CD1c-positive myeloid dendritic cell (primary cell): ENCODE data around the gene BMERB1.
"Not testable (repeated sequence)": the region's sequence is repeated elsewhere in the genome, so short reads cannot be mapped to it uniquely, and the experiment has no call there.

ENCODE experiments used
- DNase-seq: peaks from one replicate; pipeline ENCODE4 v3.0.0-alpha.2; 2016; ENCODE audit errors: extremely low spot score

The BMERB1 gene

DNA sequence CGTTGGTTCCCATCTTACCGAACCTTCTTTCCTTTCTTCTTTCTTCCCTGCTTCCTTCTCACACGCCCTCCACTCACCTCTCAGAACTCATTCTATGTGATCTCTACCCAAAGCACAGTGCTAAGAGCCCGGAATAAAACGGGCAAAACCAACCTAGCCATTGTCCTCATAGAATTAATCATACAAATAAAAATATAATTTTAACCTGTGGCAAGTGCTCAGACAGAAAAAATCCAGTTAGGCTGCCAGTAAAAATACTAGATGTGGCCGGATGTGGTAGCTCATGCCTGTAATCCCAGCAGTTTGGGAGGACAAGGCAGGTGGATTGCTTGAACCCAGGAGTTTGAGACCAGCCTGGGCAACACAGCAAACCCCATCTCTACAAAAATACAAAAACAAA lies 27.0 kb downstream of the BMERB1 start:
- DNase-seq, result no peak

DNA sequence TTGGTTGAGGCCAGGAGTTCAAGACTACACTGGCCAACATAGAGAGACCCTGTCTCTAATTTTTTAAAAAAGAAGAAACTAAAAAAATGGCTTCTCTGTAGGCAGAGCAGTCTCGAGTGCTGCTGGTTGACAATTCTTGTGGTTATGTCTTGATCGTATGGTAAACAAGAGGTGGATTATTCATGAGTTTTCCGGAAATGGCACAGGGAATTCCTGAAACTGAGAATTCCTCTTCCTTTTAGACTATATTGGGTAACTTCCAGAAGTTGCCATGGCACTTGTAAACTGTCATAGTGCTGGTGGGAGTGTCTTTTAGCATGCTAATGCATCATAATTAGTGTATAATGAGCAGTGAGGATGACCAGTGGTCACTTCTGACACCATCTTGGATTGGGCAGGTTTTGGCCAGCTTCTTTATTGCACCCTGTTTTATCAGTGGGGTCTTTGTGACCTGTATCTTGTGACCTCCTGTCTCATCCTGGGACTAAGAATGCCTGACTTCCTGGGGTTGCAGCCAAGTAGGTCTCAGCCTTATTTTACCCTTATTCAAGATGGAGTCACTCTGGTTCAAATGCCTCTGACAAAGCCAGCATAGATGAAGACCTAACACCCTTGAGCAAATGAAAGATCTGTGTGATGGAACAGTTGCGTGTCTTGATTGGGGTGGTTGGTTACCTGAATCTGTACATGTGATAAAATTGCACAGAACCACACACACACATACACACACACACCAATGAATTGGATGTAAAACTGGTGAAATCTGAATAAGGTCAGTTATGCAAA lies 30.2 kb downstream of the BMERB1 start:
- no peak for DNase-seq

DNA sequence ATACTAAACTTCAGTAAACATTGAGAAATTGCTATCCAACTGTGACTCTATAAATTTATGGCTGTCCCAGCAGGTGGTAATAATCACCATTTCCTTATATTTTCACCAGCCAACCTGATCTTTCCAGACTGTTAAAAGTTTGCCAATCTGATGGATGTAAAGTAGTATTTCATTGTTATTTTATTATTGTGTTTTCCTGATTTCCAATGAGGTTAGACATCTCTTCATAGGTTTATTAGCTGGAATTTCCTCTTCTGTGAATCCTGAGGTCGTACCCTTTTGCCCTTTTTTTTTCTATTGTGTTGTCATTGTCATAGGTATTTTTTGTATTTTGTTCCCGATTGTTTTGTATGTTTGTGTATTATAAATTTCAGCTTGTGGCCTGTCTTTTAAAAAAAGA lies 31.7 kb downstream of the BMERB1 start:
- DNase-seq, result no peak

DNA sequence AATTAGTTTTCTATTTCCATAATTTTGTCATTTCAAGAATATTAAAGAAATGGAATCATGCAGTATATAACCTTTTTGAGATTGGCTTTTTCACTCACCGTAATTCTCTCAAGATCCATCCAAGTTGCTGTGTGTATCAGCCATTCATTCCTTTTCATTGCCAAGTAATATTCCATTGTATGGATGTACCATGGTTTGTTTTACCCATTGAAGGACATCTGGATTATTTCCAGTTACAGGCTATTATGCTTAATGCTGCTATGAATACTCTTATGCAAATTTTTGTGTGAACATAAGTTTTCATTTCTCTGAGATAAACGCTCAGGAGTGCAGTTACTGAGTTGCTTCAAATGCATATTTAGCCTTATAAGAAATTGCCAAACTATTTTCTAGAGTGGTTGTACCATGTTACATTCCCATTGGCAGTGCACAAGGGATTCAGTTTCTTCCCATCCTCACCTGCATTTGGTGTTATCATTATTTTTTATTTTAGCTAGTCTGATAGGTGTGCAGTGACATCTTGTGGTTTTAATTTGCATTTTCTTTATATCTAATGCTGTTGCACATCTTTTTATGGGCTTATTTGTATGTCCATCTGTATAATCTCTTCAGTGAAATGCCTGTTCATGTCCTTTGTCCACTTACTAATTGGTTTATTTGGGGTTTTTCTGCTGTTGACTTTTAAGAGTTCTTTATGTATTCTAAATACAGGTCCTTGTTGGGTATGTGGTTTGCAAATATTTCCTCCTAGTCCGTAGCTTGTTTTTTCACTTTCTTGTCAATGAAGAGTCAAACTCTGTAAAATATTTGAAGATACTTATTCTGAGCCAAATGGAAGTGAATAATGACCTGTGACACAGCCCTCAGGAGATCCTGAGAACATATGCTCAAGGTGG lies 32.7 kb downstream of the BMERB1 start:
- DNase-seq, result peak; percentile 9

DNA sequence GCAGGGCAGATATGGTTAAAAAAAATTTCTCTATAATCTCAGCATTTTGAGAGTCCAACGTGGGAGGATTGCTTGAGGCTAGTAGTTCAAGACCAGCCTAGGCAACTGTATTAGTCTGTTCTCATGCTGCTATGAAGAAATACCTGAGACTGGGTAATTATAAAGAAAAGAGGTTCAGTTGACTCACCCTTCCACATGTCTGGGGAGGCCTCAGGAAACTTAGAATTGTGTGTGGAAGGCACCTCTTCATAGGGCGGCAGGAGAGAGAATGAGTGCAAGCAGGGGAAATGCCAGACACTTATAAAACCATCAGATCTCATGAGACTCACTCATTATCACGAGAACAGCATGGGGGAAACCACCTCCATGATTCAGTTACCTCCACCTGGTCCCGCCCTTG lies 42.6 kb downstream of the BMERB1 start:
- DNase-seq, result not testable (repeated sequence)

DNA sequence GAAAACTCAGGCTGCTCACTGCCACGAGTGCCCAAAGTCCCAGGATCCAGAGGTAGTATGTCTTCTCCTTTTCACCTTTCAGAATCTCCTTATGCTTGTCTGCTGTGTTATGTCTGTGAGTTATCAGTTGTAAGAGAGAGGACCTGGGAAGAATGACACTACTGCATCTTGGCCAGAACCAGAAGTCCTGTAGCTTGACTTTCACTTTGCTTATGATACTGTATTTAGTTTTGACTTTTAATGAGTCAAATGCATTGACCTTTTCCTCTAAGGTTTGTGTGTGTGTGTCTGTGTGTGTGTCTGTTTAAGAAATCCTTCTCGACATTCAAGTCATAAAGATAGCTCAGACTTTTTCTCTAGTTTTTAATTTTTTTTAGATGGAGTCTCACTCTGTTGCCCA lies 43.4 kb downstream of the BMERB1 start:
- DNase-seq, result no peak

DNA sequence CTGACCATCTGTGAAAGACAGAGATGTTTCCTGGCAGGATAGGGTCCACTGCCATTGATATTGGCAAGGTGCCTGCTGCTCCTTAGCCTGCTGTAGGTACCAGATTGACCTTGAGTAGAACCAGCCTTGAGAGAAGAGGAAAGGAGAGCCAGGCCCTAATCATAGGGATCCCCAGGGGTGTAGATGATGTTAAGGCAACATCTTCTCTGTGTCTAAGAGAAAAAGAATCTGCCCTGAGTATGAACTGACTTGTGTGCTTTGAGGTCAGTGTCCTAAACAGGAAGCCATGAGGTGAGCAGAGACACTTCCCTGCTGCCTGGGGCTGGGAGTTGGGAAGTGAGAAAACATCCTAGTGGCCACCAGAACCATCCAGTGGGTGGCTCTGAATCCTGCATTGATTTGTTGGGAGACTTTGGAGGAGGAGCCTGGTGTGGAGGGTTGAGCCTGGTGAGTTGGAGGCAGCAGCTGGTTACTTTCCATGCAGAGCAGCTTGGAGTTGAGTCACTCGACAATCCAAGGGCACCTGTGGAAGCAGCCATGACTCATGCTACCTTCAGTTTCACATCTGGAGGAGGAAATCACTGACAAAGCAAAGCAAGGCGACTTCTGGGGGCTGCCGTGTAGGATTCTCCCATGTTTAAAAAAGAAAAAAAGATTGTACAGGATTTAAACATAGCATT lies 47.8 kb downstream of the BMERB1 start:
- DNase-seq, result peak; percentile 82

DNA sequence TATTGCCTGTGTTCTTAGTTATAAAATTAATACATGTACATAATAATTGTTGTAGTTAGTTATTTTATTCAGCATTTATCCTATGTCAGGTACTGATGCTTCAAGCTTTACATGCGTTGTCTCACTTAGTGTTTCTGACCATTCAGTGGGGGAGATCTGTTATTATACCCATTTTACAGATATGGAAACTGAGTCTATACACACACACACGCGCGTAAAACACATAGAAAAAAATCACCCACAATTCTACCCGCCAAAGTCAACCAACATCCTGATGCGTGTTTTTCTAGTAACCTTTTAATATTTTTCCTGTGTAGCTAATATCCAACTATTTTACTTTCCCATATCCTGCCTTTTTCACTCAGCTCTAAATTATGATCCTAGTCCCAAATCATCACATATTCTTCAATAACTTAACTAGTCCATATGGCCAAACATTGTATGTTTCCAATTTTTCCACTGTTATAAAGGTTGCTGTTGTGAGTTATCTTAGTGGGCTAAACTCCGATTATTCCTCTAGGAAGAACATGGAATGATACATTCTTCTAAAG lies 48.4 kb downstream of the BMERB1 start:
- DNase-seq, result no peak

DNA sequence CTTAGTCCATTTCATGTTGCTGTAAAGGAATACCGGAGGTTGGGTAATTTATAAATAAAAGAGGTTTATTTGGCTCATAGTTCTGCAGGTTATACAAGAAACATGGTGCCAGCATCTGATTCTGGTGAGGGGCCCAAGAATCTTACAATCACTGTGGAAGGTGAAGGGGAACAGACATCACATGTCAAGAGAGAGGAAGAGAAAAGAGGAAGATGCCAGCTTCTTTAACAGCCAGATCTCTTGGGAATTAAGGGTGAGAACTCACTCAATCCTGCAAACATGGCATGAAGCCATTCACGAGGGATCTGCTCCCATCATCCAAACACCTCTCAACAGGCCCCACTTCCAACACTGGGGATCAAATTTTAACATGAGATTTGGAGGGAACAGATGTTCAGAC lies 49.5 kb downstream of the BMERB1 start:
- peak; percentile 47 for DNase-seq

DNA sequence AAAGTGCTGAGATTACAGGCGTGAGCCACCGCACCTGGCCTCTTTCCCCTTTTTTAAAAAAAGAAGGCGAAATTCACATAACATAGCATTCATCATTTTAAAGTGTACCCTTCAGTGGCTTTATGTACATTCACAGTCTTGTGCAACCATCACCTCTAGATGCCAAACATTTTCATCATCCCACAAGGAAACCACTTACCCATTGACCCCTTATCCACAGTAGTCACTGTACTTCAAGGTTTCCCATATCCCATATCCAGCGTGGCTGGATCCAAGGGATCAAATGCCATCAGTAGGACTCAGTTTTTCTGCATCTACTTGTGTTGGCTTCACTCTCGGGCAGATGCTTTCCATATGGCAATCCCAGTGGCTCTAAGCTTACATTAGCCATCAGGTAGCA lies 50.3 kb downstream of the BMERB1 start:
- DNase-seq, result no peak

DNA sequence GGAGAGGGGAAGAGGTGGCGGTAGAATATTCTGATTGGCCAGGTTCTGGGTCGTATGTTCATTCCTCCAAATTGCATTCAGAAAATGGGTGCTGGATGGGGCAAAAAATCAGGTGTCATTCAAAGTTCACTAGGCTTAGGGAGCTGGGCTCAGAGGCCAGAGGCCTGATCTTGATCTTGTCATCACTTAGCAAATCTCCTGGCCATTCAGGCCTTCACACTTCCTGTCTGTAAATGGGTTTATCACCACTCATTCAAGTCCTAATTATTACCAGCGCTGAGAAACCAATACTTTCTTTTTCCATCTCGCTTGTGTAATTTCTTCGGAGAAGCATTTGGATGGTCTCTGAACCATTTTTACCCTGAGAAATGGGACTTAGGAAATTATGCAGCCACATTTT lies 50.8 kb downstream of the BMERB1 start:
- DNase-seq, result no peak

DNA sequence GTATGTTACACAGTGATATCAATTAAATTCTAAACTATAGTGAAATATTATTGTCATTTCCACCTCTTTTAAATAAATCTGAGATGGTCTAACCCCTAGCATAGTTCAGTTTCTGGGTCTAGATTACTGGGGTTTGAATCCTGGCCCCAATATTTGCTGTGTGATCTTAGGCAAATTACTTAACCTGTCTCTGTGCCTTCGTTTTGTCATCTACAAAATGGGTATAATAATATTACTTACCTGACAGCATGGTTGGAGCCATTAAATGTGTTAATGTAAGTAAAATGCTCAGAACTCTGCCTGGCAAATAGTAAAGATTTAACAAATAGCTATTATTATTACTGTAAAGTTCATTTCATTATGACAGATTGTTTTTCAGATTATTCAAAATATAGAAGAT lies 52.3 kb downstream of the BMERB1 start:
- no peak for DNase-seq

DNA sequence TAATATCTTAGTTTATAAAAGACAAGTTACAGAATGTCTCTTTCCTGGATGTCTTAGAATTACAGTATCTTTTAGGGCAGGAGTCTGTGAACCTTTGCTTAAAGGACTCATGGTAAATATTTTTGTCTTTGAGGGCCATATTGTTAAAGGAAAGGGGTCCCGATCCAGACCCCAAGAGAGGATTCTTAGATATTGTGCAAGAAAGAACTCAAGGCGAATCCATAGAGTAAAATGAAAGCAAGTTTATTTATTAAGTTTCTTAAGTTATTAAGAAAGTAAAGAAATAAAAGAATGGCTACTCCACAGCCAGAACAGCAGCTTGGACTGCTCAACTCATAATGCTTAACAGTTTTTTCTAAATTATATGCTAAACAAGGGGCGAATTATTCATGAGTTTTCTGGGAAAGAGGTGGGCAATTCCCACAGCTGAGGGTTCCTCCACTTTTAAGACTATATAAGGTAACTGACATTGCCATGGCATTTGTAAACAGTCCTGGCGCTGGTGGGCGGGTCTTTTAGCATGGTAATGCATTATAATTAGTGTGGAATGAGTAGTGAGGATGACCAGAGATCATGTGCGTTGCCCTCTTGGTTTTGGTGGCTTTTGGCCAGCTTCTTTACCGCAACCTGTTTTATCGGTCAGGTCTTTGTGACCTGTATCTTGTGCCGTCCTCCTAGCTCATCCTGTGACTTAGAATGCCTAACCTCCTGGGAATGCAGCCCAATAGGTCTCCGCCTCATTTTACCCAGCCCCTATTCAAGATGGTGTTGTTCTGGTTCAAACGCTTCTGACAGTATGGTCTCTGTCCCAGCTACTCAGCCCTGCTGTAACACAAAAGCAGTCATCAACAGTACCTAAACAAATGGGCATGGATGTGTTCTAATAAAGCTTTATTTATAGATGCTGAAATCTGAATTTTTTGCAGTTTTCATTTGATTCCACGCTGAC lies 53.2 kb downstream of the BMERB1 start:
- DNase-seq, result no peak

DNA sequence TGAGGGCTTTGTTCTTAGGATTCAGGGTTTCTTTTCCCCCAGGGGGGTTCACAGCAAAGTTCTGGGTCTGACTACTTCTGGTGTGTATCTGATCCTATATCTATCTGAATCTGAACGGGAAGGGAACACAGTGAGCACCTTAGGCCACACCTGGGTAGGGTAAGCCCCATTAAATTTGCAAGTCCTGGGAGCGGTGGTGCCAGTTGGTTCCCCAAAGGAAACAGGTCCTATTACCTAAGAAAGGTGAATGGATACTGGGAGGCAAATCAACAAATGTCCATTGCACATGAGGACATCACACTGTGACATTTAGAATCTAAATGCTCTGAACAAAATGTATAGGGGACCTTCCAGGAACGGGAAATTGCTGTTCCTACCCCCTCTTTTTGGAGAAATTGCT lies 54.6 kb downstream of the BMERB1 start:
- DNase-seq, result no peak

DNA sequence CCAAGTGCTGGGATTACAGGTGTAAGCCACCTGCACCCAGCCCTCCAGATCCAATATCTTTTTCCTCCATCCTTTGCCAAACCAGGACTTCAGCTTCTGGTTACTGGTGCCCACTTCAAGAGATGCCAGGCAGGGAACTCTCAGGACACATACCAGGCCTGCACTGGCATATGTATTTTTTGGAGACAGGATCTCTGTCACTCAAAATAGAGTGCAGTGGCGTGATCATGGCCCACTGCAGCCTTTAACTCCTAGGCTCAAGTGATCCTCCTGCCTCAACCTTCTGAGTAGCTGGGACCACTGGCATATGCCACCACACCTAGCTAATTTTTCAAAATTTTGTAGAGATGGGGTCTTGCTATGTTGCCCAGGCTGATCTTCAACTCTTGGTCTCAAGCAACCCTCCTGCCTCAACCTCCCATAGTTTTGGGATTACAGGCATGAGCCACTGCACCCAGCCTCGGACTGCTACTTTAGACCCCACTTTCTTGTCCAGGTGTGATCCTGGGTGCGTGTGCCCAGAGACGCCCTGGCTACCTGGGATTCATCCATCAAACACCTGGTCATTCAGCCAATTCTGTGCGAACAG lies 55.8 kb downstream of the BMERB1 start:
- no peak for DNase-seq

DNA sequence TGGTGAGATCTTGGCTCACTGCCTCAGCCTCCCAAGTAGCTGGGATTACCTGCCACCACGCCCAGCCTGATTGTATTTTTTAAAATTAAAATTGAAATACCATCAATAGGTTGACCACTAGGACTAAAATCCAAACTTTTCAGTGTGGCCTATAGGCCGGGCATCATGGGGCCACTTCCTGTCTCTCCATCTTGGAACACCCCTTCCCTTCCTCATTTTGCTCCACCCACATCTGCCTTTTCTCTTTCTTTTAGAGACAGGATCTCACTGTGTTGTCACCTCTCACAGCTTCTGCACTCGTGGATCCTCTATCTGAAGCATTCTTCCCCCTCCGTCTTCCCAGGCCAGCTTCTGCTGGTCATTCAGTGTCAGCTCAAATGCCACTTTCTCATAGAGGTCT lies 57.0 kb downstream of the BMERB1 start:
- peak; percentile 68 for DNase-seq

DNA sequence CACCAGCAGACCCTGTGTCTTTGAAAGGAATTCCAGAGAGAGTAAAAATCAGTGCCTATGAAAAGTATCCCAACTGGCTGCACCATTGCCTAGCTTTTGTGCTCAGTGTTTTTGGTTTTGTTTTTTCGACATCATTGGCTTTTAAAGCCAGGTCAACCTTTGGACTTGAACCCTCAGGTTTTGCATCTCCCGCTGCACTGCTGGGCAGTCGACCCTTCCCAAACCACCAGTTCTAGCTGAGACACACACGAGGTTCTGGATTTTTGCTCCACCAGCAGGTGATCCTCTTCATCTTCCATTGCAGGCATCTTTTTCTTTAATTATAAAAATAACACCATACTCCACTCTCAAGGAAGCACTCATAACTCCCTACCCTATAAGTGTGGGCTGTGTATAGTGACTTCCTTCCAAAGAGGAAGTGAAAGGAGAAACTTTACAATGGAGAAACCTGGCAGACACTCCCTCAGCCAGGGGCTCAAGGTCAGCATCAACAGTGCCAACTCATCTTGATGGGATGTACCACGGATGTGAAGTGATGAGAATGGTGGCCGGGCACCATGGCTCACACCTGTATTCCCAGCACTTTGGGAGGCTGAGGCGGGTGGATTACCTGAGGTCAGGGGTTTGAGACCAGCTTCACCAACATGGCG lies 57.8 kb downstream of the BMERB1 start:
- peak; percentile 63 for DNase-seq

DNA sequence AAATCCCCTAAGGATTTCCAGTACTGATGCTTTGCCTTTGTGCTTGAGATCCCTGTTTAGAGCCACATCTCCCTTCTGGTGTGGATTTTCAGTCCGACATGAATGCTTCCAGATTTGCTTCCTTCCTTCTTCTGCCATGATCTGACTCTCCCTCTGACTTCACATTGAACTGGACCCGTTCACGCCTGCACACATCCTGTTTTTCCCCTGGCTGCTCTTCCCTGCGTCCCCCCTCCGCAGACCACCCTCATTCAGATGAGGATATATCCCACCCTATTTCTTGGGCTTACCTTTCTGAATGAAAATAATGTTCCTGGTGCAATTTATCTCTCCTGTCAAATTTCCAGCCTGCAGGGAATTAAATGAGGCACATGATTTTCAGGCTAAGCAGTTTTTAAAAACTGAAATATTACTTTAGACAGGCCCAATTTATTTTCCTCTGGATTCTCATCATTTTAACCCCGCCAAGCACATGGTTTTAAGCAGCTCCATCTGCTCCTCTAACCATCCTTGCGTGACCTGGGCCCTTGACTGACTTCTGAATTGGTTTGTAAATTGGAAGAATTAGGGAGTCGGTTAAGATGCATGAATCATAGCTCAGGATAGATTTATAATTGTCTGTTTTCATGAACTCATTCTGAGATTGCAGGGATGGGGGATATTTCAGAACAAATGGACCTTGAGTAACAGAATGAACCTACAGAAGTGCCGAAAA lies 59.2 kb downstream of the BMERB1 start:
- DNase-seq, result no peak

DNA sequence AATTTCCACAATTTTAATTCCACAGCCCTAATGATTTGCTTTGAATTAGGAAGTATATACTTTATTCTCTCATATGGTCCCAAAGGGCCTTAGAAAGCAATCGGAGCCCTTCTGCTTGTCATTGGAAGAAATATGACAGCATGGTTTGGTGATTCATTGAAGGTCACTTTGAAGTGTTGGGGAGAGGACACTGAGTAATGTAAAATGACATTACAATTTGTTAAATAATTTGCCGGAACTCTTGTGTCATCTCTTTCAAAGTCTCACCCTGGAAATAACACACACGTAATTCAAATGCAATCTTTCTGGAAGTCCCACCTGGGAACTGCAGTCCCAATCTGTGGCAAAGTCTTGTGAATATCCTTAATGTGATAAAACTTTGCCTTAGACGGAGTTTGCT lies 59.8 kb downstream of the BMERB1 start:
- DNase-seq, result no peak

DNA sequence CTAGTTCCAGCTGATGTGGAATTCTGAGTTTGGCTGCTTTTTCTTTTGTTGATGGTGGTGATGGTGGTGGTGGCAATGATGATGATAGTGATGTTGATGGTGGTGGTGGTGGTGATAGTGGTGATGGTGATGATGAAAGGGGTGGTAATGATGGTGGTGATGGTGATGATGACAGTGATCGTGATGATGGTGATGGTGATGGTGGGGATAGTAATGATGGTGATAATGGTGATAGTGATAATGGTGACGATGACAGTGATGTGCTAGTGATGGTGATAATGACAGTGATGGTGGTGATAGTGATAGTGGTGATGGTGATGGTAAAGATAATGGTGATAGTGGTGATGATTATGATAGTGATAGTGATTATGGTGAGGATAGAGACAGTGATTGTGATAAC lies 61.5 kb downstream of the BMERB1 start:
- no peak for DNase-seq
